NCI-H2171 treated with DMSO at 0.1 percent for 48 hours (cell line): ENCODE results near the gene CMC1.

Source experiments
- DNase-seq: peaks from one replicate; lab custom pipeline; 2025; lab: John Stamatoyannopoulos, UW

CMC1 gene

DNA sequence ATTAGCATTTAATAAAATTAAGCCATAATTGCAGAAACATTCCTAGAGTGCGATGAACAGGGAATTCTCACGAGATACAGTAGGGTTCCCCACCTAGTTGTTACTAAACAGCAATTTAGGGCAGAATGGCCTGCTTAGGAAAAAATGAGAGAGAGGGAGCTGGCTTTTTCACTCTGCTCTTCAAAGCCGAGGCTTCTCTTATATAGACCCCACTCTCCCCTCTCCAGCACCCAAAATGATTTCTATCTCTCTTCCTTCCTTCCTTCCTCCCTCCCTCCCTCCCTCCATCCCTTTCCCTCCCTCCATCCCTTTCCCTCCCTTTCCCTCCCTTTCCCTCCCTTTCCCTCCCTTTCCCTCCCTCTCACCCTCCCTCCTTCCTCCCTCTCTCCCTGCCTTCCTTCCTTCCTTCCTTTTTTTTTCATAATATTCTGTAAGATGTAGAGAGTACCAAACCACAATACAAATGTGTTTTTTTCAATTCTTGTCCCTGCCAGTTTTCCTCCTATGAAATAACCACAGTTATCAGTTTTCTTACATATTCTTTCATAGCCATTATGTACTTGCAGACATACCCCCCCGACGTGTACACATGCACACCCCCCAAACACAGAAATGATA, 59.0 kb downstream of the CMC1 start:
- DNase-seq, result no peak

DNA sequence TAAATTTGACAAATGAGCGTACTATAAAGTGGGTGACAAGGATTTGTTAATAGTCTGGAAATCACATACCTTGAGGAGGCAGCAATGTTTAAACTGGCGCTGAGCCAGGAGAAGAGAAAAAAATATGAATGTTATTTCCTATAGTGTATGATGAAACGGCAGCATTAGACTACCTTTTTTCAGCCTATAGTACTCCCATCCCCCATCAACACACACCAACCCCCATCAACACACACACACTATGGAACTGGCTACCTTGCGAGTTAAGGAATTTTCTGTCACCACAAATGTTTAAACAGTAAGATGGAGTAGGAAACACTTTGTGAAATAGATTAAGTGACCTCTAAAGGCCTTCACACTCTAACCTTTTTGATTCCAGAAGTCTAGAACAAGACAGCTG, 60.3 kb downstream of the CMC1 start:
- no peak for DNase-seq

DNA sequence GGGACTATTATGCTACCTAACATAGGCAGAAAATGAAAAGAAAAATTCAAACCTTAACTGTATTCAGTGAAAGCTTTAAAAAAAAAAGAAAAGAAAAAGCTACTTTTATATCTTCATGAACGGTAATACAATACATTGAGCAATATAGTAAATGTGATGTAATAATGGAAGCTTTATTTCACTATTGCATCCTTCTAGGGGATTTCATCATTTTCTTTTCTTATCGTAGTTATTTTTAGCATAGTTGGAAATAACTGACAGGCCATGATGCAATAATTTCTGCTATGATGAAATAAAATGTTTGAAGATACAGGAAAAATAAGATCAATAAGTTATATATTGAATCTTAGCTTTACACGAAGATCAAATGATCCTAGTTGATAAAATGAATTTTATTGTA, 66.8 kb downstream of the CMC1 start:
- no peak for DNase-seq

DNA sequence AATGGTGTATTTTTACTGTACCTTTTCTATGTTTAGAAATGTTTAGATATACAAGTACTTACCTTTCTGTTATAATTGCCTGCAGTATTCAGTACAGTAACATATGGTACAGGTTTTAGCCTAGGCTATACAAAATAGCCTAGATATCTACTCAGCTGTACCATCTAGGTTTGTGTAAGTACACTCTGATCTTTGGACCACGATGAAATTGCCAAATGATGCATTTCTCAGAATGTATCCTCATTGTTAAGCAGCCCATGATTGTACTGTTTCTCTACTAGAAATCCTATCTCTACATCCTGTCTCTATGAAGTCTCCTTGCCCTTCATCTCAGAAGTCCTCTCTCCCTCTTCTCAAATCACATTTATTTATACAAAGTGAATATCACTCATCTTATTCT, 74.3 kb downstream of the CMC1 start:
- DNase-seq, result no peak

DNA sequence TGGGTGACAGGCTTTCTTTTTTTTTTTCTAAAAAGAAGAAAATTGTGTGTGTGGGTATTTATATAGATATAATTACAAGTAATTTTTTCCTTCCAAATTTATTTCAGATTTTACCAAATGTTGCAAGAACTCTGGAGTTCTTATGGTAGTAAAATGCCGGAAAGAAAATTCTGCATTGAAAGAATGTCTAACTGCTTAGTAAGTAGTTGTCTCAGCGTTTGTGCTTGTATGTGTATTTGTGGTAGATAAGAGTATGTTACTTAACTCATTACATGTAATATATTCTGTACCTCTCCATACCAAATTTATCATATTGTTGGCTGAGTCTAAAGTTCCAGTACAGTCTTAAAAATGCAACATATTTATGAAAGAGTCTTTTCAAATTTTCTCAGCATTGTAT, 74.8 kb downstream of the CMC1 start:
- no peak for DNase-seq

DNA sequence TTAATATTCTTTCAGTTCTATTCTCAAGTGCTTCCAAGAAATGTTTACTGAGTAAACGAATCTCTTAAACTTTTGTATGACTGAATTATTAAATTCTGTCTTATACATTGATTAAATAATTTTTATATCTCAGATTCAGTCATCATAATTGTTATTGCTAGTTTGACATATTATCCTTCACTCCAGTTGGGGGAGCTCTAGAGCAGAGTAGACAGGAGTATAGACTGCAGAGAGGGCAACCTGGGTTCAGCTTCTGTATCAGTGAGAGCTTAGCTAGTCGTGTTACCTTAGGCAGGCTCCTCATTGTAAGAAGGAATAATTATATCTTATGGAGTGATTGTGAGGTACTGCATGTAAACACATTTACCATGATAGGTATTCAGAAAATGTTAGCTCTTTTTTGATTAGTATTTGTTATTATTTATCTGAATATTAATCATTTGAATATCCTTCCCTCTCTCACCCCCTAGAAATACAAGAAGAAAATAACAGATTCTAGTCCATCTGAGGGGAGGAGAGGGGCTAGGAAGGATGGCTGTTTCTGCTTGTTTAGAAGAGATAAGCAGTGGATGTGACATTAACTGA, 76.1 kb downstream of the CMC1 start:
- peak; percentile 58 for DNase-seq

DNA sequence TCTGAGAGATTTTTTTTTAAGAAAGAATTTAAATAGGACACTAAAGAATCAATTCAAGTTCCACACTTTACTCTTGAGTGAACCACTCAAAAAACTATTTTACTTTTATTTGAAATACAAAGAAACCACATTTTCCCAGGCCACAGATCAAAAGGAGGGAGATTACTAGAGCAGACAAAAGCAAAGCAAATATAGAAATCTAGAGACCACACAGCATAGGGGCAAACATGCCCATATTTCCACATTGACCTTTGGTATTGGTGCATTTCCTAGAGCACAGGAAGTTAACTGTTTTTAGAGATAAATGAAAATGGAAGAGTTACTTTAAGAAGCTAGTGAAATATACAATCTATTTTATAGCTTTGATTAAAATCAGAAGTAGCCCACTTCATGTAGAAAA, 79.6 kb downstream of the CMC1 start:
- no peak for DNase-seq

DNA sequence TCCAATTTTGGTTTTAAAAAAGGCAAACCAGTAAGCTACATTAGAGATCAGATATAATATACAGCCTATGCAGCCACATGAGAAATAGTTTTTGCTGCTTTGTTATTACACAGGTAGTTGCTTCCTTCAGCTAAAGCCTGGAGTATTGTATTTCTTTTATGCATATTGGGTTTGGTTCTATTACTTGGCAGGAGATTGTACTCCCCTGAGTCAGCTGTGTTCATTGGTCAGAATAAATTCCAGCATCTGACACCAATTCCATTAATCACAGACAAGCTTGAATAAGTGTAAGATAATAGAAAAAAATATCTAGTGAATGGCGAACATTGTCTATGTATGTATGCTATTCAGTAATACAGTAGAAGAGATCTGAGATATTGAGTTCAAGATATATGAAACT, 81.0 kb downstream of the CMC1 start:
- DNase-seq, result peak; percentile 8

DNA sequence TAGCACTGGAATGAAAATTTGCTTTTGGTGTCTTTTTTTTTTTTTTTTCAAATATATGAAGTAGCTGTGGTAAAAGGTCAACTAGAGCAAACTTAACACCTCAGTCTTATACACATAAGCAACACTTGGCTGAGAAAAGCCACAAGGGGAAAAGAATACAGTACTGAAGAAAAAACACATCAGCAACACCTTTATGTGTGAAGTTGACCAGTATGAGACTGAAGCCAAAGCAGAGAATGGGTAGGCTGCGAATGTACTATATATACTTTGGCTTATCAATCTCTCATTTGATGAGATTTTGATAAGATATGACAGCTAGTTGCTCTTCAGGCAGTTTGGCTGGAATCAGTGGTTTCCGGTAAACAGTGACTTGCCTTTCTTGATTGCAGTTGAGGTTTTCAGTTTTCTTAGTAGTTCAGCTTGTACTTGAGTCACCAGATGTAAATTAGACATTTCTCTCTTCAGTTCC, 85.1 kb downstream of the CMC1 start:
- DNase-seq, result no peak

DNA sequence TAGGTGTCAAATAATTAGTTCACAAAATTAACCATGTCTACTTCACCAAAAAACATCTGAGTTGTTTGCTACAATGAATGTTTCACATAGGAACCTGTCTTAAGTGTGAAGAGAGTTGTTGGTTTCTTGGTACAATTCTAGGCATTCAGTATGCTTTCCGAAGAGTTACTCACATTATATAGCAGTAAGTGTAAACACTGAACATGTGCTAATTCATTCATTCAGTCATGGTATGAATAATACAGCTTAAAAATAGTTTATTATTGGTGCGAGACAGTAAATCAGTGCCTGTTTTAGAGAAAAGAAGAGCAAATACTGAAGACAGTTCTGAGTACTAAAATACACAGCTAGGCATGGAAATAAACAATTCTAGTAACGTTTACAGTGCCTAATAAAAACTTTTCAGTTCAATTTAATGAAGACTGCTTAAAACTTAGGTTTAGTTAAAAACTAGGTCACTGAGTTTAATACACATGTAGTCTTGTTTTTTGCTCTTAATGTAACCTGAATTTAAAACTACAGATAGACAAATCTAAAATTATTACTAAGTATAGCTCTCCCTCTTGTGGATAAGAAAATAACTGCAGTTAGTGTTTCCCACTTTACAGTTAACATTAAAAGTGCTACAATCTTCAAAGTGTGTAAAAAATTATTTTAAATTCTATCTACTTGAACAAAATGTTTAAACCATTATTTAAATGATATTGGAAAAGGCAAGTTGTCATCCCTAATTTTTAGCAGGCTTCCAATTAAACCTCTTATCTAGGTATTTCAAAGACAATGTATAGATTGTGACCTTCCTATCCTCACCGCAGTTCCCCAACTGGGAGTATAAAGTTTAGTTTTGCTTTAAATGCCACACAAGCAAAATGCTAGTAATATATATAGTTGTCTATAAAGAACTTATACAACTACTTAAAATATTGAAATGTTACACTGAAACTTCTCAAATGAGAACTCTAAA, 87.1 kb downstream of the CMC1 start:
- DNase-seq, result peak; percentile 23

DNA sequence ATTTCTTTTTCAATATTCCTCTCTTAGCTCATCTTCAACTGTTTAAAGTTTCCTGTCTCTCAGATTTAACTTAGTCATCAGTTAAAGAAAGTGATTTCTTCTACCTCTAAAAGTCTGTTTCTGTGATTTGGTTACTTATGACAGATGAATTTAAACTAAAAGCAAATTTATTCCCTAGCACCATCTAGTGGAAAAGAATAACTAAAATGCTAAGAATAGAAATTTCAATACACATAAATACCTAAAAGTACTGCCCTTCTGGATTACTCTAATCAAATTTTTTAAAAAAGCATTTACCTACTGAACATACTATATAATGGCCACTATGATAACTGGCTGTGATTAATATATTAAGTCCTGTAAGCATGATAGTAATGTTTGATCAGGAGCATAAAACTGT, 93.1 kb downstream of the CMC1 start:
- peak; percentile 5 for DNase-seq

DNA sequence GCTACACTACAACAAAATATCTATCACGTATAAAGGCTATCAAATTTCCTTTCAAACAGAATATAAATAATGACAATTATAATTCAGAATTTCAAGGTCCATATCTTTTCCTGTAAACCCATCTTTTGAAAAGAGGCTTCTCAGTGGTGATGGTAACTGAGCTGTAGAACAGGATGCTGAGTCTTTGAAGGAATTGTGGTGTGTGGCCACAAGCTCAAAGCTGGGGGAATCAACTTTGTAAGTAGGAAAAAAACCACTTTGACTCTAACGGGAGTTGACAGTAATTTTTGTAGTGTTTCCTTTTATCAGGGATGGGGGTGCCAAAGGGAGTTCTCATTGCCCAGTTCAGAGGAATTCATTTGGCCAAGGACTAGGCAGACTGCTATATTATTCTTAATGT, 93.8 kb downstream of the CMC1 start:
- no peak for DNase-seq

DNA sequence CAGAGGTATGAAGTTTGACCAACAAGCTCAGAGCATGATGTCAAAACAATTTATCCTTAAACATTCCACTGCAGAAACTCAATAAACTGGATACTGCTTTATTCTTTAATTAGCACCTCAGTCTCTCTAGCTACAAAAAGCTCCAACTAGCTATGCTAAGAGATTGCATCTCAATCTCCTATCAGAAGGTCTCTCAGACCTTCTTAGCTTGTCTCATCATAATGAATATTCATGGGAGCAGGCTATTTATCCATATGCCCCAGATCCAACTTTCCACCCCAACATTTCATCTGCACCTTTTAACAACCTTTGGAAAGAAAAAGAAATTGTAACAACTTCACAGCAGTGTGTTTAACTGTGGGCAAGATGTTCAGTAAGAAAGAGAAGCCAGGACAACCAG, 95.8 kb downstream of the CMC1 start:
- DNase-seq, result no peak

DNA sequence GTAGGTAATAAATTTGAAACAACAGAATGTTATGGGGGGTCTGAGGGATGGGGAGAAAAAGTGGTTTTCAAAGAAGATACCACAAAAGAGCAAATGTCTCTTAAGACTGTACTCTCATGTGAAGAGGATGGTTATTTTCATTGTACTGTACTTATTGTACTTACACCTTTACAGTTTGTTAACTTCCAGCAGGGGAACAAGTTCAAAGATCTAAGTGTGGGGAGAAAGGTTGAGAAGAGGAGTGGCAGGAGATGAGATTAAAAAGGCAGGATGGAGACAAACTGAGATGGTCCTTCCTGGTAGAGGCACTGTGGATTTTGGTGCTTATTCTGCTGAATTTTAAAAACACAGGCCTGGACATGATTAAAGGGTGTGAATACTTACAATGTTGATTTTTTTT, 101.7 kb downstream of the CMC1 start:
- no peak for DNase-seq

DNA sequence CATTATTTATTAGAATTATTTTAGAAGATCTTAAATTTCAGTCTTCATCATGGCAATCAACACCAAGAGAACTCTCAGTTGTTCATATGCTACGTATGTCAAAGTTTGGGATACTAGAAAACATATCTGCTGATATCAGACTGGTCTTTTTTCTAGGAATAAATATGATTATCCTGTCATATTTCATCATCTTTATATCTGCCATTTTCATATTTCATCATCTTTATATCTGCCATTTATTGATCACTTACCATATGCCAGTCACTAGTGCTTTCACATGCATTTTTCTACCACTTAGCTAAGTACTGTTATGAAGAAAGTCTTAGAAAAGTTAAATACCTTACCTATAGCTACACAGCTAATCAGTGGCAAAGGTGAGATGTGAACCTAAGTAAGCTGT, 104.3 kb downstream of the CMC1 start:
- no peak for DNase-seq

DNA sequence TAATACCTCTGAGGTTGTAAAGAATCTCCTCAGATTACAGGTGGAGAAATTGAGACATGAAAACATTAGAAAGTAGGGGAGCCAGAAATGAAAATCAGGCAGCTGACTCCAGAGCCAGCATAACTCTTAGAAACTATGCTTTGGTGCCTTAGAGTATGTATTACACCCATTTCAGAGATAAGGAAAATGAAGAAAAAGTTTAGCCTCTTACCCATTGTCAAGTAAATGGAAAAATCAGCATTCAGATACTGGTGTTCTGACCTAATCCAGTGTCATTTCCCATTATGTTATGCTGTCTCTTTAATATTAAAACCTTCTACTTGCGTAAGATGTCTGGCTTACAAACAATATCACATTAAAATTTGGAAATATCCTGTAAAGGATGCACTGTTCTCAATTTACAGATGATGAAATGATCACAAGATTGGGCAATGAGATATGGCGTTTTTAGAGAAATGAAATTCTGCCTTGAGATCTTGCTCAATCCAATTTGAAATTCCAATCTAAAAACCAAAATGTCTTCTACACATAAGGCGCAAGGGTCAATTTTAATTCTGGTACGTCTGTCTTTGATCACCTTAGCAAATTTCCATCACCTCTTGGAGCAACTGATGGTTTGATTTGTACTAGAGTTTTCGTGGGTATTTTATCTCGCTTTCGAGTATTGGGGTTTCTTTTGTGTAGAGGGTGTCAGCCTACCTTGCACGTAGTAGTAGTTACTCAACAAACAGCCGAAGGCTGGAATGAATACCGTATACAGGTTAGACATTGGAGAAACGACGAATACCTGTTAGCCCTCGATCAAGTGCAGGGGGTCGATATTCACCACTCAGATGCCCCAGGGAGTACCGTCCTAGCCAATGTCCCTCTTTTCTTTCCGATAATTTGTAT, 106.2 kb downstream of the CMC1 start:
- no peak for DNase-seq

DNA sequence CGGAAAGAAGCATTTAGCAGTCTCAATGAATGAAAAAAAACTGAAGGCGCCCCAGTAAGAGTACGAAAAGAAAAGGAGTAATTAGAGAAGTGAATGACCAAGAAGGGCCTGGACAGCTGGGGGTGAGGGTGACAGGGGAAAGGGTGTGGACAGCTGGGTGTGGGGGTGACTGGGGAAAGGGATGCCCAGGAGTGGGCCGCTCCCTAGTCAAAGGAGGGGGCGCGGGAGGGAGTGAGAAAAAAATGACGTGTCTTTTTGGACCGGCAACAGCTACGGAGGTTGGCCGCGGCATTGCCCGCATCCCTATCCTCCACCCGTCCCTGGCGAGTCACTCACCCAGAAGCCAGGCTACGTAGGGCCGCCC, 106.8 kb downstream of the CMC1 start:
- DNase-seq, result no peak

DNA sequence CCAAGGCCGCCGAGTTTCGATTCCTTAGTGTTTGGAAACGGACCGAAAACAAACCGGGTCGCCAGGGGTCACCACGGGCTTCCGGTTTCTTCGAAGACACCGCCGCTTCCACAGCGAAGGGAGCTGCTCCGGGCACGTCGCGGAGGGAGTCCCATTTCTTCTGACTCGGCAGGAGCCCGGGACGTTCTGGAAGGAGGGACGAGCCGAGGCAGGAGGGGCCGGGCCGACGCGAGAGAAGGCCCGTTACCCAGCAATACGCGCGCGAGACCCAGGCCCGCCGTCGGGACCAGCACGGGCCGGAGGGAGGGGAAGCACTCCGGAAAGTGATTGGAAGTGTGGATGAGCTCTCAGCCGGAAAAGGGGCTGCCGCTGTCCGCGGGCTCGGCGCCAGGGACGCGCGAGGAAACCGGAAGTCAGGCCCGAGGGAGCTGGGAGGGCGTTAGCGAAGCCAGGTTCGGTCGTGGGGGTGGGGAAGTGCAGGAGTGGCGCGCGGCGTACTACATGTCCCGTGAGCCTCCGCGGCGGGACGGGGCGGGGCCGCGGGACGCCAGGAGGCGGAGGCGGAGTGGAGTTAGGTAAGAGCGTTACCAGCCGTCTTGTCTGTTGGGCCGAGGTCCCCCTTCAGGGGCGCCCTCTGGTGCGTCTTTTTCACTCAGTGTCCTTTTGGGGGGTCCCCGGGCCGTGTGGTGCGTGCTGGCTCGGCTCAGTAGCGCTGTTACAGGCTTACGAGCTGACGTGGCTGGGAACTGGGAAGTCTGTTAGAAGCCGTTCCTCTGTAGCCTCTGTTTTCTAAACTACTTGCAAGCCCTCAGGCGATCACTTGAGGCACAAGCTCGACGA, 107.4 kb downstream of the CMC1 start, which contains the start of the genes AZI2 and ZCWPW2:
TSS of gene AZI2 (minus strand) at position 196 of the 840 bp plus-strand sequence. CDS start 8,207 bp downstream, outside the sequence.
TSS of gene ZCWPW2 (plus strand) at position 93 of the 840 bp plus-strand sequence. CDS start 64,348 bp downstream, outside the sequence.
- DNase-seq, result peak; percentile 87

DNA sequence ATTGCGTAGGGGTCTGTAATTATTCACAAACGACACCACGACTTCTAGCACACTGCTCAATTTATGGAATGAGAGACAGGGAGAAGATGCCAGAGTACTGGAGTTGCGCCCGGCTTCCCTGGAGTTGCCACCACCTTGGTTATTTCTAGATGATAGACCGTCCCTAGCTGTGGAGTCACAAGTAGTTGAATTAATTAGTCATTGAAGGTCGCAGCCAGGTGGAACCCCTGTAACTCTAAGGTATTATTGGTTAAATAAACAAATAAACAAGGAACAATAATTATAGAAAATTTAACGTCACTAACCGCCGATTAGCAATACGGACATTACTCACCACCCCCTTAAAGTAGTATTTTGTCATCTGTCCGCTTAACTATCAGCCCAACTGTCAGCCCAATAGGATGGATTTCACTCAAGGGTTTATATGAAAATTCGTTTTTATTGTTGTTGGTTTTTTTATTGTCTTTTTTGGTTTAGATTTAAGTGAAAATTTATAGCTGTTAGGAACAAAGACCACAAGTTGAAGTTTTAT, 108.1 kb downstream of the CMC1 start:
- DNase-seq, result no peak
